ENCODE results near the gene GLP2R. TPM values are rescaled to one million over a fixed set of nuclear protein-coding genes. Genes with fewer than 3 reads are reported as not detected.

Gene GLP2R
- total and polyA plus RNA-seq, 12 donors = 0.09 to 0.41 (median 0.19) TPM; not detected in 2

- Histone ChIP-seq H3K27ac (peak overlapping the region in 1 of 10 donors; percentile 58), H3K9me3 (peaks cover 0 to 24% (median 0%) of the 10 kb centered on the region in 11 donors), H3K4me3 (no peak overlapping the region), H3K36me3 (no peaks in the 10 kb centered on the region), H3K4me1 (peaks cover 0 to 5% (median 0%) of the 10 kb centered on the region in 9 donors), H3K27me3 (peaks cover 0 to 61% (median 42%) of the 10 kb centered on the region in 7 donors)
- WGBS, 2 donors = 31 to 38% methylated on average over 13 of the region's 13 CpGs
- TF ChIP-seq, protein P1, sequence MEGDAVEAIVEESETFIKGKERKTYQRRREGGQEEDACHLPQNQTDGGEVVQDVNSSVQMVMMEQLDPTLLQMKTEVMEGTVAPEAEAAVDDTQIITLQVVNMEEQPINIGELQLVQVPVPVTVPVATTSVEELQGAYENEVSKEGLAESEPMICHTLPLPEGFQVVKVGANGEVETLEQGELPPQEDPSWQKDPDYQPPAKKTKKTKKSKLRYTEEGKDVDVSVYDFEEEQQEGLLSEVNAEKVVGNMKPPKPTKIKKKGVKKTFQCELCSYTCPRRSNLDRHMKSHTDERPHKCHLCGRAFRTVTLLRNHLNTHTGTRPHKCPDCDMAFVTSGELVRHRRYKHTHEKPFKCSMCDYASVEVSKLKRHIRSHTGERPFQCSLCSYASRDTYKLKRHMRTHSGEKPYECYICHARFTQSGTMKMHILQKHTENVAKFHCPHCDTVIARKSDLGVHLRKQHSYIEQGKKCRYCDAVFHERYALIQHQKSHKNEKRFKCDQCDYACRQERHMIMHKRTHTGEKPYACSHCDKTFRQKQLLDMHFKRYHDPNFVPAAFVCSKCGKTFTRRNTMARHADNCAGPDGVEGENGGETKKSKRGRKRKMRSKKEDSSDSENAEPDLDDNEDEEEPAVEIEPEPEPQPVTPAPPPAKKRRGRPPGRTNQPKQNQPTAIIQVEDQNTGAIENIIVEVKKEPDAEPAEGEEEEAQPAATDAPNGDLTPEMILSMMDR (IDR thresholded peaks at IDR 0.05) = peak in 3 of 9 donors; percentile 20 to 24 (median 20)
- intact Hi-C loops (cut with DNase I) = loop anchor here in 2 of 10 donors (10.0 kb wide), 1 partner anchor 83 kb away; no protein-coding TSS in a partner anchor
- DNase-seq (no peak), ATAC-seq (peak; percentile 20 to 76 (median 58))
These were observed 23.4 kb upstream of the GLP2R start for GRCh38 chr17:9802294-9802693.

DNA sequence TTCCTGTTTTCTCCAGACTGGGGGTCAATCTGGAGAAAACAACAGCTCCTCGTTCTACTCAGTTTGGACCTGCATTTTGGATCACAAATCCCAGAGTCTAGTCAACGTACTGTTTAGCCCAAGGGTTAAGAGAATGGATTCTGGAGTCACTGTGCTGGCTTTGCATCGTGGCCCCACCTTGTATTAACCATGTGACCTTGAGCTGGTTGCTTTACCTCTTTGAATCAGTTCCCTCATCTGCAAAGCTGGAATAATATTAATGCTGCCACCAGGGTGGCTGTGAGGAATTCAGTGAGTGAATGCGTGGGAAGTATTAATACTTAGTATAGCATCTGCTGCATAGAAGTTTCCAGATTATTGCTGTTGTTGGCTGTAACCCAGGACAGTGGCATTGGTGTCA lies 23.0 kb upstream of the GLP2R start:
- H3K27me3 ChIP-seq = peaks cover 0 to 64% (median 43%) of the 10 kb centered on the region in 7 donors
- H3K36me3 ChIP-seq = no peaks in the 10 kb centered on the region
- TF ChIP-seq, protein P1 (IDR thresholded peaks at IDR 0.05) = no peak
- DNase-seq (no peak), ATAC-seq (no peak)
- WGBS, 2 donors = 43 to 48% methylated on average over 4 of the region's 4 CpGs
- H3K27ac ChIP-seq = peak overlapping the region in 1 of 10 donors; percentile 58
- H3K4me3 ChIP-seq = no peak overlapping the region
- intact Hi-C loops (cut with DNase I) = loop anchor here in 2 of 10 donors (10.0 kb wide), 1 partner anchor 82 kb away; no protein-coding TSS in a partner anchor
- H3K4me1 ChIP-seq = peaks cover 0 to 5% (median 0%) of the 10 kb centered on the region in 9 donors
- H3K9me3 ChIP-seq = peaks cover 0 to 24% (median 0%) of the 10 kb centered on the region in 11 donors

DNA sequence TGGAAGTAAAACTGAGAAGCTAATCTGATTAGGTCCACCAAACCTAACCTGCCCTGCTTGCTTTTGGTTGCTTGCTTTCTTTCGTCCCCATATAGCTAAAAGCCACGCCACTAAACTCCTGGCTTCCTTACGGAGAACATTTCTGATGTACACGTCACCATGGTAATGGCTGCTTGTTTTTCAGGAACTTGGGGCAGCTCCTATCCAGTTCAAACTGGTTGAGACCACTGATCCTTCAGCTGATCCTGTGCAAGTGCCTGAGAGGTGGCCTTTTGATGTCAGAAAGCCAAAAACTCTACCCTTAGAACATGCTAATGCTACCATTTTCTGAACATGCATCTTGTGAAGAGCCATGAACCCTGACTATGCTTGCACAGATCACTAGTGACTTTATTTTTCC lies 20.0 kb upstream of the GLP2R start:
- peaks cover 0 to 47% (median 19%) of the 10 kb centered on the region in 7 donors for H3K27me3 ChIP-seq
- WGBS, 2 donors = 35 to 86% methylated on average over 4 of the region's 4 CpGs
- no peak overlapping the region for H3K27ac ChIP-seq
- ATAC-seq (no peak), DNase-seq (no peak)
- intact Hi-C loops (cut with DNase I) = loop anchor here in 2 of 10 donors (10.0 kb wide), 1 partner anchor 79 kb away; no protein-coding TSS in a partner anchor
- no peaks in the 10 kb centered on the region for H3K36me3 ChIP-seq
- no peak overlapping the region for H3K4me3 ChIP-seq
- H3K4me1 ChIP-seq = peaks cover 0 to 5% (median 0%) of the 10 kb centered on the region in 9 donors
- peaks cover 0 to 24% (median 0%) of the 10 kb centered on the region in 11 donors for H3K9me3 ChIP-seq
- TF ChIP-seq, protein P1 (IDR thresholded peaks at IDR 0.05) = no peak

- H3K9me3 ChIP-seq = peaks cover 0 to 24% (median 0%) of the 10 kb centered on the region in 11 donors
- DNase-seq (no peak), ATAC-seq (no peak)
- no peak overlapping the region for H3K27ac ChIP-seq
- no peak overlapping the region for H3K4me3 ChIP-seq
- H3K36me3 ChIP-seq = no peaks in the 10 kb centered on the region
- intact Hi-C loops (cut with DNase I) = loop anchor here in 2 of 10 donors (10.0 kb wide), 1 partner anchor 78 kb away; no protein-coding TSS in a partner anchor
- 71 to 83% methylated on average over 6 of the region's 6 CpGs for WGBS, 2 donors
- TF ChIP-seq, protein P1 (IDR thresholded peaks at IDR 0.05) = no peak
- H3K27me3 ChIP-seq = peaks cover 0 to 47% (median 20%) of the 10 kb centered on the region in 7 donors
- peaks cover 0 to 7% (median 0%) of the 10 kb centered on the region in 9 donors for H3K4me1 ChIP-seq
These were observed 19.0 kb upstream of the GLP2R start for GRCh38 chr17:9806699-9807098.

Data from heart right ventricle (tissue), 16 donors.